HCT116 (cell line): Measurements from ENCODE around the gene MUC22. TPM values are rescaled to one million over a fixed set of nuclear protein-coding genes. Genes with fewer than 3 reads are reported as not detected.

Experiments used
- ATAC-seq: fragments of 200-7000 bp; cut with Tn5 transposase; 2 replicates; pipeline ENCODE4 v1.9.1; 2020; ENCODE audit warnings: mild to moderate bottlenecking, moderate library complexity
- BruUV-seq: library from RNA; stranded (reverse); fragments of 400-500 nt; replicated peaks from 2 replicates; lab custom pipeline; 2021; lab: Mats Ljungman, UMichigan
- CTCF ChIA-PET: fragments of 300-600 bp; sonication (Branson Sonifier 250); formaldehyde crosslinking; loops from one replicate; lab custom pipeline; 2021; ENCODE audit warnings: antibody characterized with exemption; lab: Charles Lee
- POLR2A ChIA-PET: fragments of 300-600, 350-600 bp; sonication (Branson Sonifier 250); formaldehyde crosslinking; loops from one replicate; lab custom pipeline; 2021; ENCODE audit warnings: antibody characterized with exemption; lab: Charles Lee
- RAD21 ChIA-PET, 2 experiments: fragments of 300-600 bp; sonication (Branson Sonifier 250); formaldehyde crosslinking; loops; one replicate each; lab custom pipeline; 2023; ENCODE audit warnings: low total read pairs in 2 of 2; ENCODE audit not compliant: uncharacterized antibody in 2 of 2, unreplicated experiment in 2 of 2, low non-redundant PET in 1 of 2; lab: Charles Lee
- DNase-seq: peaks from one replicate; pipeline ENCODE4 v3.0.0-alpha.2; 2010; ENCODE audit warnings: low read depth, low spot score
- H2AFZ ChIP-seq: fragments of 200-600 bp; shearing (Covaris generic), sonication (generic); 2 replicates; pipeline ENCODE4 v1.6.1; 2017; ENCODE audit warnings: low read depth, mixed run types, mixed read lengths, antibody characterized with exemption, low read length; ENCODE audit not compliant: poor library complexity, severe bottlenecking
- H3K27ac ChIP-seq: 2 replicates; pipeline ENCODE4 v1.5.1; 2012; ENCODE audit warnings: low read depth, low read length
- H3K27me3 ChIP-seq: fragments of 200-600 bp; sonication (generic); 2 replicates; pipeline ENCODE4 v1.6.1; 2016; ENCODE audit warnings: mixed run types, low read length, mixed read lengths; ENCODE audit not compliant: insufficient read depth
- H3K36me3 ChIP-seq, 2 experiments: fragments of 200-500 bp in 1 of 2; fragments of 200-600 bp in 1 of 2; sonication (Bioruptor generic) in 1 of 2; sonication (generic) in 1 of 2; 2 replicates each; pipeline versions ENCODE4 v1.5.1 to v1.6.1; 2014 to 2016; ENCODE audit warnings: low read length in 2 of 2, inconsistent platforms in 1 of 2, mixed read lengths in 1 of 2, mixed run types in 1 of 2; ENCODE audit not compliant: insufficient read depth in 2 of 2, control insufficient read depth in 1 of 2
- H3K4me1 ChIP-seq, 2 experiments: fragments of 200-600 bp in 1 of 2; sonication (generic) in 1 of 2; 2 replicates each; pipeline versions ENCODE4 v1.5.1 to v1.6.1; 2012 to 2017; ENCODE audit warnings: low read length in 2 of 2, inconsistent platforms in 1 of 2, mild to moderate bottlenecking in 1 of 2, mixed read lengths in 1 of 2, mixed run types in 1 of 2, moderate library complexity in 1 of 2; ENCODE audit not compliant: insufficient read depth in 2 of 2, control insufficient read depth in 1 of 2
- H3K4me2 ChIP-seq: fragments of 200-600 bp; sonication (generic); 2 replicates; pipeline ENCODE4 v1.6.1; 2017; ENCODE audit warnings: mixed run types, low read length, mixed read lengths
- H3K4me3 ChIP-seq, 2 experiments: fragments of 200-600 bp in 1 of 2; sonication (generic) in 1 of 2; replicated peaks in 1 of 2; 2 replicates each; pipeline ENCODE4 v1.5.1; 2011 to 2016; ENCODE audit warnings: low read length in 2 of 2, control low read depth in 1 of 2, low read depth in 1 of 2, mild to moderate bottlenecking in 1 of 2, mixed read lengths in 1 of 2, mixed run types in 1 of 2
- H3K79me2 ChIP-seq: fragments of 200-600 bp; sonication (generic); 2 replicates; pipeline ENCODE4 v1.6.1; 2017; ENCODE audit warnings: mild to moderate bottlenecking, mixed run types, low read length, moderate library complexity, mixed read lengths; ENCODE audit not compliant: insufficient read depth
- H3K9ac ChIP-seq: fragments of 200-600 bp; sonication (generic); 2 replicates; pipeline ENCODE4 v1.6.1; 2016; ENCODE audit warnings: low read length, mixed read lengths
- H3K9me2 ChIP-seq: fragments of 200-600 bp; sonication (generic), shearing (Covaris generic); 2 replicates; pipeline ENCODE4 v1.6.1; 2017; ENCODE audit warnings: mixed run types, mild to moderate bottlenecking, moderate library complexity; ENCODE audit not compliant: insufficient read depth
- H3K9me3 ChIP-seq, 2 experiments: fragments of 200-500 bp in 1 of 2; fragments of 200-600 bp in 1 of 2; sonication (Bioruptor generic) in 1 of 2; sonication (generic) in 1 of 2; 2 replicates each; pipeline ENCODE4 v1.6.1; 2014 to 2017; ENCODE audit warnings: low read length in 2 of 2, mixed read lengths in 2 of 2, inconsistent platforms in 1 of 2, low read depth in 1 of 2, mild to moderate bottlenecking in 1 of 2, mixed run types in 1 of 2, moderate library complexity in 1 of 2; ENCODE audit not compliant: control insufficient read depth in 1 of 2, insufficient read depth in 1 of 2
- H4K20me1 ChIP-seq: fragments of 200-600 bp; sonication (generic), shearing (Covaris generic); 2 replicates; pipeline ENCODE4 v1.6.1; 2017; ENCODE audit warnings: mixed run types, mild to moderate bottlenecking, moderate library complexity; ENCODE audit not compliant: insufficient read depth
- ATF3 ChIP-seq: IDR thresholded peaks from 2 replicates; pipeline ENCODE4 v1.6.1; 2012
- CBX3 ChIP-seq: IDR thresholded peaks from 2 replicates; pipeline ENCODE4 v1.6.1; 2012; ENCODE audit warnings: low read depth
- CEBPB ChIP-seq: IDR thresholded peaks from 2 replicates; pipeline ENCODE4 v1.6.1; 2012; ENCODE audit warnings: low read depth
- EGR1 ChIP-seq: IDR thresholded peaks from 2 replicates; pipeline ENCODE4 v1.6.1; 2012; ENCODE audit warnings: low read depth
- FOSL1 ChIP-seq: IDR thresholded peaks from 2 replicates; pipeline ENCODE4 v1.6.1; 2012; ENCODE audit warnings: low read depth
- JUND ChIP-seq: IDR thresholded peaks from 2 replicates; pipeline ENCODE4 v1.6.1; 2012
- POLR2AphosphoS5 ChIP-seq: IDR thresholded peaks from 2 replicates; pipeline ENCODE4 v1.6.1; 2011; ENCODE audit warnings: mild to moderate bottlenecking, low read depth, low read length, moderate library complexity
- RAD21 ChIP-seq: IDR thresholded peaks from 2 replicates; pipeline ENCODE4 v1.6.1; 2012; ENCODE audit warnings: low read depth, mild to moderate bottlenecking
- REST ChIP-seq: IDR thresholded peaks from 2 replicates; pipeline ENCODE4 v1.6.1; 2012; ENCODE audit warnings: low read depth
- SP1 ChIP-seq: IDR thresholded peaks from 2 replicates; pipeline ENCODE4 v1.6.1; 2012; ENCODE audit warnings: low read depth
- SRF ChIP-seq: IDR thresholded peaks from 2 replicates; pipeline ENCODE4 v1.6.1; 2012; ENCODE audit warnings: low read depth
- TCF7L2 ChIP-seq: IDR thresholded peaks from 2 replicates; pipeline ENCODE4 v1.7.0; 2011; ENCODE audit warnings: borderline replicate concordance, inconsistent platforms; ENCODE audit not compliant: insufficient read depth, insufficient read length; ENCODE audit errors: extremely low read depth
- ZBTB33 ChIP-seq: IDR thresholded peaks from 2 replicates; pipeline ENCODE4 v1.6.1; 2011; ENCODE audit warnings: mild to moderate bottlenecking, low read length, moderate library complexity; ENCODE audit not compliant: insufficient replicate concordance; ENCODE audit errors: extremely low read depth
- ZFX ChIP-seq: fragments of 450-650 bp; IDR thresholded peaks from 2 replicates; pipeline ENCODE4 v1.6.1; 2017
- intact Hi-C: fragments of 100-400 bp; cut with micrococcal nuclease; formaldehyde crosslinking; loops from 2 replicates; pipeline ENCODE4 v1.10.0; 2022
- total RNA-seq: library from RNA; stranded (reverse); gene quantifications from one replicate; pipeline ENCODE4 v1.2.1, GENCODE V29; 2021; ENCODE audit not compliant: unreplicated experiment

MUC22 gene
- total RNA-seq, 1 experiment from 2014 or later = not detected

- Histone ChIP-seq H3K9ac (no peak overlapping the region), H3K4me1 (peaks cover 9 to 16% of the 10 kb centered on the region in 2 experiments; a peak in 3 of 4 replicates), H3K4me3 (no peak overlapping the region), H3K27ac (no peak overlapping the region), H3K79me2 (no peaks in the 10 kb centered on the region), H4K20me1 (no peaks in the 10 kb centered on the region), H3K9me2 (no peaks in the 10 kb centered on the region), H3K4me2 (no peak overlapping the region), H3K36me3 (no peaks in the 10 kb centered on the region), H3K27me3 (no peaks in the 10 kb centered on the region), H2AFZ (no peak overlapping the region), H3K9me3 (no peaks in the 10 kb centered on the region)
- TF ChIP-seq ATF3 (no peak), POLR2AphosphoS5 (no peak), ZBTB33 (no peak), FOSL1 (no peak), JUND (no peak), EGR1 (no peak)
- no TSS peak for BruUV-seq
- no peak for DNase-seq
- RAD21 ChIA-PET = no interaction called here
- no peak for ATAC-seq
- POLR2A ChIA-PET = no interaction called here
- intact Hi-C loops = no loop called here
- CTCF ChIA-PET = no interaction called here
These were observed 43.6 kb downstream of the MUC22 start for GRCh38 chr6:31053873-31054272.

- CTCF ChIA-PET = no interaction called here
- H3K4me2 ChIP-seq = no peak overlapping the region
- no peaks in the 10 kb centered on the region for H3K9me3 ChIP-seq
- H3K27me3 ChIP-seq = no peaks in the 10 kb centered on the region
- H3K27ac ChIP-seq = no peak overlapping the region
- H3K36me3 ChIP-seq = no peaks in the 10 kb centered on the region
- POLR2A ChIA-PET = no interaction called here
- H3K9ac ChIP-seq = no peak overlapping the region
- no peak overlapping the region for H3K4me3 ChIP-seq
- no peaks in the 10 kb centered on the region for H3K79me2 ChIP-seq
- ATAC-seq = no peak
- no peaks in the 10 kb centered on the region for H3K9me2 ChIP-seq
- H2AFZ ChIP-seq = no peak overlapping the region
- intact Hi-C loops = no loop called here
- RAD21 ChIA-PET = no interaction called here
- no TSS peak for BruUV-seq
- H3K4me1 ChIP-seq = peaks cover 9 to 21% of the 10 kb centered on the region in 2 experiments; a peak in 3 of 4 replicates
- DNase-seq = no peak
- H4K20me1 ChIP-seq = no peaks in the 10 kb centered on the region
- TF ChIP-seq RAD21 = no peak
- no peak for TF ChIP-seq SRF
- TF ChIP-seq CEBPB = no peak
- no peak for TF ChIP-seq ZFX
- no peak for TF ChIP-seq FOSL1
- TF ChIP-seq ZBTB33 = no peak
- TF ChIP-seq TCF7L2 = no peak
- no peak for TF ChIP-seq CBX3
- TF ChIP-seq REST = no peak
- no peak for TF ChIP-seq EGR1
- TF ChIP-seq SP1 = no peak
These were observed 45.2 kb downstream of the MUC22 start for GRCh38 chr6:31055441-31055840.
